Parathyroid adenoma (tissue), 2 donors: ENCODE measurements around the gene RBM15B.

Source experiments
- H2AFZ ChIP-seq: fragments of 300-600 bp; sonication (generic); one replicate; pipeline ENCODE4 v1.7.0; 2017; ENCODE audit warnings: antibody characterized with exemption, mild to moderate bottlenecking
- H3K27ac ChIP-seq: fragments of 300-600 bp; sonication (generic); one replicate; pipeline ENCODE4 v1.7.0; 2017
- H3K27me3 ChIP-seq: fragments of 300-600 bp; sonication (generic); one replicate; pipeline ENCODE4 v1.7.0; 2017; ENCODE audit warnings: low read length; ENCODE audit not compliant: control insufficient read depth, insufficient read depth
- H3K36me3 ChIP-seq: fragments of 300-600 bp; sonication (generic); one replicate; pipeline ENCODE4 v1.7.0; 2017; ENCODE audit warnings: low read length; ENCODE audit not compliant: control insufficient read depth, insufficient read depth
- H3K4me1 ChIP-seq: fragments of 300-600 bp; sonication (generic); one replicate; pipeline ENCODE4 v1.7.0; 2017; ENCODE audit warnings: control low read depth
- H3K4me2 ChIP-seq: fragments of 300-600 bp; sonication (generic); one replicate; pipeline ENCODE4 v1.7.0; 2017; ENCODE audit warnings: low read length
- H3K4me3 ChIP-seq: fragments of 300-600 bp; sonication (generic); one replicate; pipeline ENCODE4 v1.7.0; 2017; ENCODE audit warnings: low read depth, low read length
- H3K79me2 ChIP-seq: fragments of 300-600 bp; sonication (generic); one replicate; pipeline ENCODE4 v1.7.0; 2017; ENCODE audit warnings: control low read depth
- H3K9ac ChIP-seq: fragments of 300-600 bp; sonication (generic); one replicate; pipeline ENCODE4 v1.7.0; 2017; ENCODE audit warnings: mild to moderate bottlenecking
- H3K9me3 ChIP-seq: fragments of 300-600 bp; sonication (generic); one replicate; pipeline ENCODE4 v1.7.0; 2017; ENCODE audit warnings: low read length; ENCODE audit not compliant: control insufficient read depth
- CTCF ChIP-seq: fragments of 300-600 bp; sonication (generic); IDR thresholded peaks from one replicate; pipeline ENCODE4 v1.7.0; 2017; ENCODE audit warnings: antibody characterized with exemption, mild to moderate bottlenecking
- donor health status: primary hyperparathyroidism.

RBM15B gene

GRCh38 chr3:51408813-51409212 lies 17.7 kb downstream of the RBM15B start:
- Histone ChIP-seq H3K4me1 (no peaks in the 10 kb centered on the region), H3K4me2 (no peak overlapping the region), H3K9me3 (no peaks in the 10 kb centered on the region), H3K27ac (no peak overlapping the region), H3K27me3 (no peaks in the 10 kb centered on the region), H3K4me3 (no peak overlapping the region), H3K9ac (no peak overlapping the region), H2AFZ (no peak overlapping the region), H3K79me2 (peaks cover 3% of the 10 kb centered on the region), H3K36me3 (no peaks in the 10 kb centered on the region)
- TF ChIP-seq CTCF: no peak

- no peak overlapping the region for H3K9ac ChIP-seq
Measured at GRCh38 chr3:51422211-51422610, 31.1 kb downstream of the RBM15B start.

GRCh38 chr3:51426921-51427320 lies 35.8 kb downstream of the RBM15B start:
- Histone ChIP-seq H2AFZ (no peak overlapping the region), H3K4me2 (no peak overlapping the region), H3K79me2 (no peaks in the 10 kb centered on the region), H3K4me3 (no peak overlapping the region), H3K9me3 (no peaks in the 10 kb centered on the region), H3K27ac (no peak overlapping the region), H3K27me3 (no peaks in the 10 kb centered on the region), H3K36me3 (no peaks in the 10 kb centered on the region), H3K4me1 (no peaks in the 10 kb centered on the region), H3K9ac (no peak overlapping the region)
- TF ChIP-seq CTCF: no peak

More at GRCh38 chr3:51422211-51422610, 31.1 kb downstream of the RBM15B start:
- no peak for TF ChIP-seq CTCF
- no peaks in the 10 kb centered on the region for H3K79me2 ChIP-seq
- no peaks in the 10 kb centered on the region for H3K9me3 ChIP-seq
- no peaks in the 10 kb centered on the region for H3K36me3 ChIP-seq
- H3K4me2 ChIP-seq: no peak overlapping the region
- H3K4me3 ChIP-seq: no peak overlapping the region
- H2AFZ ChIP-seq: no peak overlapping the region
- H3K27me3 ChIP-seq: no peaks in the 10 kb centered on the region
- H3K4me1 ChIP-seq: no peaks in the 10 kb centered on the region
- no peak overlapping the region for H3K27ac ChIP-seq

- Histone ChIP-seq H2AFZ (no peak overlapping the region), H3K27me3 (no peaks in the 10 kb centered on the region), H3K36me3 (no peaks in the 10 kb centered on the region), H3K4me1 (no peaks in the 10 kb centered on the region), H3K4me2 (no peak overlapping the region), H3K27ac (no peak overlapping the region), H3K79me2 (peaks cover 3% of the 10 kb centered on the region), H3K9me3 (no peaks in the 10 kb centered on the region), H3K9ac (no peak overlapping the region), H3K4me3 (no peak overlapping the region)
- no peak for TF ChIP-seq CTCF
Measured at GRCh38 chr3:51429138-51429537, 38.1 kb downstream of the RBM15B start.

GRCh38 chr3:51434110-51434509 lies 43.0 kb downstream of the RBM15B start:
- H3K4me2 ChIP-seq: no peak overlapping the region
- no peak for TF ChIP-seq CTCF
- no peak overlapping the region for H3K4me3 ChIP-seq
- H3K9ac ChIP-seq: no peak overlapping the region
- no peaks in the 10 kb centered on the region for H3K27me3 ChIP-seq
- H3K36me3 ChIP-seq: no peaks in the 10 kb centered on the region
- H3K79me2 ChIP-seq: peaks cover 9% of the 10 kb centered on the region
- H2AFZ ChIP-seq: no peak overlapping the region
- H3K9me3 ChIP-seq: no peaks in the 10 kb centered on the region
- peaks cover 2% of the 10 kb centered on the region for H3K4me1 ChIP-seq
- H3K27ac ChIP-seq: no peak overlapping the region
